Endothelial cell of hepatic sinusoid (primary cell): ENCODE measurements around the gene VAMP8.
"Not testable (repeated sequence)": the region's sequence is repeated elsewhere in the genome, so short reads cannot be mapped to it uniquely, and the experiment has no call there.

Experiments
- in situ Hi-C: cut with HindIII; loops from 2 replicates; pipeline ENCODE4 v1.10.0; 2017; ENCODE audit warnings: low sequenced_read_pairs

VAMP8 gene

GRCh38 chr2:85578243-85579180 lies 1.1 kb downstream of the VAMP8 start:
- in situ Hi-C loops: no loop called here

DNA sequence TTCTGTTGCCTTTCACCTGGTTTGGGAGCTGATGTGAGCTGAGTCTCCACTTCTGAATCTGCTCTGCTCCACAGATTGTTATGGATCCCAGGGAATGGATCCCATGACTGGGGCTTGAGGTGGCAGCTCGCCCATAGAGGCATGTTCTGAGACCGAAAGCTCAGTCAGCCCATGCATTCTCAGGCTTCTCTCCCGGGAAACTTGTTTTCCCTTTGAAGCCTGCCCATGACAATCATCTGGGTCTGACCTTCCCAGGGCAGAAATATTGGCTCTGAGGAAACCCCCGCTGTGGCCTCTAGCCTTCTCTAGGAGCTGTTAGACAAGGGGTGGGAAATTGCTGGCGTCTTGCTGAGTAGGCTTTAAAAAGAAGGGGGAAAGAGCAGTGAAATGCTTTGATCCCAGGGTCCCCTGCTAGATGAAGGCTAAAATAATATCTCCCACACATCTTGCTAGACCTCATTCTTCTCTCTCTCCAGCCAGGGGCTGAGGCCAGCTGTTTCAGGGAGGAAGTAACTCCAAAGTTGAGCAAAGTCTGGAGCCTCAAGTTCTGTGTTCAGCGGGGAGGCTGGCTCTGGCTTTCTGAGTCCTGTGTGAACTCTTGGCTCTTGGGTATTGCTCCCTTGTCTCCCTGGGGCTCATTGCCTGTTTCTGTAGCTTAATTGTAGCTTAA lies 2.0 kb downstream of the VAMP8 start:
- in situ Hi-C loops: no loop called here

- in situ Hi-C loops: no loop called here
Measured at GRCh38 chr2:85580206-85580605, 2.8 kb downstream of the VAMP8 start.

DNA sequence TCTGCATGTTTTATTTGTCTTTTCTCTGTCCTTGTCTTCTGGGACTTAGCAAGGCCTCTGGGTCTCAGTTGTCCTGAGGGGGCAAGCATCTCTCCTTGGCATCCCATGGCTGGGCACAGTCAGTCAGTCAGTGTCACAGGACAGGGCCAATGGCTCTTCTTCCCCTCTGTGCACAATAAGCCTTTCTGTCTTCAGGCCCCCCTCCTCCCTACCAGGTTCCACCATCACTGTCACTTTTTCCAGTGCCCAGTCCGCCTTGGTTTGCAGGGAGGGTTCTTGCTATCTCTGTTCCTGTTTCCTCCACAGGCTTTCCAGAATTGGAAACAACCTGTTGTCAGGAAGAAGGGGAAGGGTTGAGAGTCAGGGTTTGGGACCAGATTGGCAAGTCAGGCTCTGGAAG lies 5.1 kb downstream of the VAMP8 start:
- in situ Hi-C loops: no loop called here

GRCh38 chr2:85583667-85584353 lies 6.4 kb downstream of the VAMP8 start:
- in situ Hi-C loops: no loop called here

- in situ Hi-C loops: no loop called here
Measured at GRCh38 chr2:85584354-85584856, 7.0 kb downstream of the VAMP8 start, which contains the start of gene VAMP5. TSS of gene VAMP5 (plus strand) at chr2:85584431. CDS start at chr2:85584491, 60 bp downstream.

DNA sequence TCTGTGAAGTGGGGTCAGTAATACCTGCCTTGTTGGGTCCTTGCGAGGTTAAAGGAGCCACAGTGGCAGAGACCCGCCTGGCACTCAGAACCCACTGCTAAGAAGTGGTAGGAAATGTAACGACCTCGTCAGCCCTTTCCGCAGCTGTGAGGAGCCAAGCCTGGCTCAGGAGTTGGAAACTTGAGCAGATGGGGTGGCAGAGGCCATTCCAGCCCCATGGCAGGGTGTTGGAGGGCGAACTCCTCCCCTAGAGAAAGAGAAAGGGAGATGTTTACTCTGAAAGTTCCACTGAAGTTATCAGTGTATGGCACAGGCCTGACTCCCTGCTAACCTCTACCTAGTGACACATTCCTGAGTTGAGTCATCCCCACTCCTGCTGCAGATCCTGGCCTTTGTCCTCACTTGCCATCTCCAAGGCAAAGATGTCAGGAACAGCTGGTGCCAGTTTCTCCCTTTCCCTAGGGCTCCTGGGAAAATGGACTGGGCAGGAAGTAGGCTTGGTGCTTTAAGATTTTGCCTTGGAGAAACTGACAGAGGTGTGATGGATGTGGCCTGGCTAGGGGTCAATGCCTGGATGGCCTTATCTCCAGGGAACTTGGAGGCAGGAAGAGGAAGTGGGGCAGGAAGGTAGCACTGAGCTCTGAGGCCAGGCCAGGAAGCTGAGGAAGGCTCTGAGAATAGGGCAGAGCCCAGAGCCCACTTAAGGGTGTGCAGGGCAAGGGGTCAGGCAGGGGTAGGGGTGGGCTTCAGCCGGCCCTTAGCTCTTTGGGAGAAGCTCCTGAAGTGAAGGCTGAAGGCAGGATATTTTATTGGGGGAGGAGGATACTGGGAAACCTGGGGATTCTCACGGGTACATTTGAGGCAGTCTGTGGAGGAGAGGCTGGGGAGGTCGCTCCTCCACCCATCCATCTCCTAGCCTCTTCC lies 7.7 kb downstream of the VAMP8 start:
- in situ Hi-C loops: no loop called here

GRCh38 chr2:85585781-85586105 lies 8.4 kb downstream of the VAMP8 start:
- in situ Hi-C loops: no loop called here

GRCh38 chr2:85588236-85588635 lies 10.8 kb downstream of the VAMP8 start:
- in situ Hi-C loops: no loop called here

GRCh38 chr2:85588645-85589044 lies 11.3 kb downstream of the VAMP8 start:
- in situ Hi-C loops: no loop called here

DNA sequence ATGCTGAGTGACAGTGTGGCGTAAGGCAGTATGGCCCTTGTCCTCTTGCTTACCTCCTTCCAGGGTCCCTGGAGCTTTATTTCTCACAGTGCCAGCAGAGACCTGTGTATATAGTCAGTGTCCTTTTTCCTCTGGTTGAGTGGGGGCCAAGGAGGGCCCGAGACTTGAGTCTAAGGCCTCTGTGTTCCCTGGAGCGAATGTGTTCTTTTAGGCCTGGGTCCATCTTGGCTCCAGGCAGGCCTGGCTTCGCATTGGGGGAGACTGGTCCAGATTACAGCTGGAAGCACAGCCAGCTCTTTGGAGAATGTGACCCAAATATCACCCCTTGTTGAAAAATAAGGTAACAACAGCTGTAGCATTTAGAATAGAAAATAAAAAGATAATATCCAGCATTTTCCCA lies 11.8 kb downstream of the VAMP8 start:
- in situ Hi-C loops: no loop called here

DNA sequence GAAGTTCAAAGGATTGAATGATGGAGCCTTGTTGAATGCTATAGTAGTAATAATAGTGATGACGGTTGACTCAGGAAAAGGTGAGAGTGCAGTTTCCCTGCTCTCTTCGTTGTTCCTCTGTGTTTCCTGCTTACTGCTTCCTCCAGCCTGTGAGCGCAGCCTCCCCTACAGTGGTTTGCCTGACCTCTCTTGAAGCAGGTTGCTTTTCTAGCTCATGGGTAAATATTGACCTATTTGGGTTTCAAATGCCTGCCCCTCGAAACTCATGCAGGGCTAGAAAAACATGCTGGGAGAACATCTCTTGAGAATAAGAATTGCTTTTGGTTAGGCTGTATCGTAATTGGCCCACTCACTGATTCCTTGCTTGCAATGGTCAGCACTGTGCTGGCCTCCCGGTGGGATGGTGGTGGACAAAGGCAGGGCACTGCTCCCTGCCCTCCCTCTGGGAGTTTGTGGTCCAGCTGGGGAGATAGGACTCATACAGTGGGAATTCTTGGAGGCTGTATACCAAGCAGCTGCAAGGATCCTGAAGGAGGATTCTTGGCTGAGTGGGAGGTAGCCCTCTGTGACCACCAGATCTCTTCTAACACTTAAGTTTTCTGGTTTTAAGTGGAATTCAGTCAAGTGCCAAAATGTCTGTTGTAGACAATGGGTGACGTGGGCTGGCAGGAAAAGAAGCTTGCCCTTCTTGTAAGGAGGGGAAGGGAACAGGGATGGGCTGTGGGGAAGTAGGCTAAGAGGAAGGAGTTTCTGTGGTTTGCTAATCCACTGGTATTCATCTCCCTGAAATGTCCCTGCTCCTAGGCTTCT lies 12.8 kb downstream of the VAMP8 start:
- in situ Hi-C loops: no loop called here

GRCh38 chr2:85590950-85591349 lies 13.6 kb downstream of the VAMP8 start:
- in situ Hi-C loops: no loop called here

DNA sequence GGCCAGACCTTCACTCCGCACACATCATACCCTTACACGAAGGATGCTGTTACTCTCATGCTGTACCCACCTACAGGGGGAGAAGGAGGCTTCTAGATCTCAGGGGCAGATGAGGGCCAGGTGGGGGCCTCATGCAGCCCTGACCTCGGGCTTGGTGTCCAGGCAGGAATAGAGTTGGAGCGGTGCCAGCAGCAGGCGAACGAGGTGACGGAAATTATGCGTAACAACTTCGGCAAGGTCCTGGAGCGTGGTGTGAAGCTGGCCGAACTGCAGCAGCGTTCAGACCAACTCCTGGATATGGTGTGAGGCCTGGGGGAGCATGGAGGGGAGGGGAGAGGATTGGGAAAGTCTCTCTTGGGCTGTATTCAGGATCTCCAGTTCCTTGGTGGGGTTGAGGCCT lies 14.2 kb downstream of the VAMP8 start:
- in situ Hi-C loops: no loop called here

DNA sequence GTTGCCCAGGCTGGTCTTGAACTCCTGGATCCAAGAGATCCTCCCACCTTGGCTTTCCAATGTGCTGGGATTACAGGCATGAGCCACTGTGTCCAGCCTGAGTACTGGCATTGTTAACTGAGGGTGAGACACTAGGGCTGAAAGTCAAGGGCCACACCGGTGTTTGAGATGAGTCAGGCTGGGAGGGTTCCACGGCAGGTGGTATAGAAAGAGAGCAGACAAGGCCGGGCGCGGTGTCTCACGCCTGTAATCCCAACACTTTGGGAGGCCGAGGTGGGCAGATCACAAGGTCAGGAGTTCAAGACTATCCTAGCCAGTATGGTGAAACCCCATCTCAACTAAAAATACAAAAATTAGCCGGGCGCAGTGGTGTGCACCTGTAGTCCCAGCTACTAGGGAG lies 14.9 kb downstream of the VAMP8 start:
- in situ Hi-C loops: not testable (repeated sequence)

DNA sequence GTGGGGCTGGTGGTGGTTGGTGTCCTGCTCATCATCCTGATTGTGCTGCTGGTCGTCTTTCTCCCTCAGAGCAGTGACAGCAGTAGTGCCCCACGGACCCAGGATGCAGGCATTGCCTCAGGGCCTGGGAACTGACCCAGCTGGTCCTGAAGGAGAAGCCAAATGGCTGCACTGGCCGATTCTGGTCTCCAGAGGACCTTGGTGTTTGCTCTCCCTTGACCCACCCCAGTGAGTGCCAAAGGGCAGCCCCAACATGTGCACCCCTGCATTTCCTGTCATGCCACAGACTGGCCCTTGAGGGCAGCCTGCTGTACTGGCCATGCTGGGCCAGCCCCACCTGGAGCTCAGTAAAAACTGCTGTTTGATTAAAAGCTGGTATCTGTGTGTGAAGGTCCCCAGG lies 15.6 kb downstream of the VAMP8 start:
- in situ Hi-C loops: no loop called here

GRCh38 chr2:85594715-85595300 lies 17.4 kb downstream of the VAMP8 start:
- in situ Hi-C loops: no loop called here

- in situ Hi-C loops: no loop called here
Measured at GRCh38 chr2:85595301-85596025, 18.1 kb downstream of the VAMP8 start, which contains the start of gene RNF181. TSS of gene RNF181 (plus strand) at chr2:85595745. CDS start at chr2:85595764, 19 bp downstream.

DNA sequence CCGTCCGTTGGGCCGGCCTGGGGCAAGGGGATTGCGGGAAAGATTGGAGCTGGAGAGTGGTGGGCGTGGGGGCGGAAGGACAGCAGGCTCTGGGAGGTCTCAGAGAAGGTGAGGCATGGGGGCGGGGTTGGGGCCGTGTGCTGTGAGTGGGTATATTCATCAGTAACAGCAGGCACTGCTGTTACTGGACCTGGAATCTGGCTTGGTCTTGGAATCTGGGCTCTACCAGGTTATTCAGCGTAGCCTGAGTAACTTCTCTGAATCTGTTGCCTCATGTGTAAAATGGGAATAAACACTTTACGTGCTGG lies 18.6 kb downstream of the VAMP8 start:
- in situ Hi-C loops: no loop called here
